A549 (cell line): ENCODE measurements around the gene TXN.

ENCODE experiments used
- CBX8 ChIP-seq: fragments of 200-600 bp; sonication (generic); IDR thresholded peaks from 2 replicates; pipeline ENCODE4 v1.6.1; 2016
- CHD2 ChIP-seq: fragments of 150-350 bp; IDR thresholded peaks from 2 replicates; pipeline ENCODE4 v1.6.1; 2014; ENCODE audit warnings: low read length; ENCODE audit not compliant: partially characterized antibody
- CTCF ChIP-seq: fragments of >200 bp; sonication (Bioruptor Twin); formaldehyde crosslinking; IDR thresholded peaks from 3 replicates; pipeline ENCODE4 v1.5.1; 2016
- EP300 ChIP-seq, 2 experiments: fragments of >200 bp; sonication (Bioruptor Twin); formaldehyde crosslinking; IDR thresholded peaks; 2 replicates in 1 of 2; 3 replicates in 1 of 2; pipeline ENCODE4 v1.6.1; 2016 to 2017
- HDAC2 ChIP-seq: fragments of 200-600 bp; sonication (generic); IDR thresholded peaks from 2 replicates; pipeline ENCODE4 v1.6.1; 2016
- MAFK ChIP-seq: fragments of 450-650 bp; IDR thresholded peaks from 2 replicates; pipeline ENCODE4 v1.6.1; 2014; ENCODE audit not compliant: partially characterized antibody
- PBX3 ChIP-seq: IDR thresholded peaks from 2 replicates; pipeline ENCODE4 v1.6.1; 2012
- POLR2A ChIP-seq: IDR thresholded peaks from 2 replicates; pipeline ENCODE4 v1.6.1; 2012; ENCODE audit warnings: mild to moderate bottlenecking, low read length
- POLR2AphosphoS2 ChIP-seq: conservative IDR thresholded peaks from 2 replicates; pipeline ENCODE4 v1.6.1; 2012; ENCODE audit warnings: low read length, improper control_type of control experiment, inconsistent platforms
- RCOR1 ChIP-seq: fragments of 150-350 bp; IDR thresholded peaks from 2 replicates; pipeline ENCODE4 v1.6.1; 2014; ENCODE audit warnings: antibody characterized with exemption, low read length, low read depth

- TF ChIP-seq CTCF: no peak
- TF ChIP-seq HDAC2: no peak
- TF ChIP-seq PBX3: no peak
- no peak for TF ChIP-seq EP300 (IDR thresholded peaks at IDR 0.05)
- no peak for TF ChIP-seq CHD2
- TF ChIP-seq POLR2AphosphoS2: no peak
- no peak for TF ChIP-seq RCOR1
- no peak for TF ChIP-seq POLR2A
- TF ChIP-seq CBX8: no peak
- no peak for TF ChIP-seq MAFK
These were observed 26.4 kb upstream of the TXN start for GRCh38 chr9:110282739-110283081.
